ENCODE data around the gene LRRC63. TPM values are rescaled to one million over a fixed set of nuclear protein-coding genes. Genes with fewer than 3 reads are reported as not detected.

LRRC63 gene
- total RNA-seq, 3 donors from 2014 or later (not counting 1 experiment from before 2014, with no cell fraction given) = 0.32 to 0.95 (median 0.40) TPM

DNA sequence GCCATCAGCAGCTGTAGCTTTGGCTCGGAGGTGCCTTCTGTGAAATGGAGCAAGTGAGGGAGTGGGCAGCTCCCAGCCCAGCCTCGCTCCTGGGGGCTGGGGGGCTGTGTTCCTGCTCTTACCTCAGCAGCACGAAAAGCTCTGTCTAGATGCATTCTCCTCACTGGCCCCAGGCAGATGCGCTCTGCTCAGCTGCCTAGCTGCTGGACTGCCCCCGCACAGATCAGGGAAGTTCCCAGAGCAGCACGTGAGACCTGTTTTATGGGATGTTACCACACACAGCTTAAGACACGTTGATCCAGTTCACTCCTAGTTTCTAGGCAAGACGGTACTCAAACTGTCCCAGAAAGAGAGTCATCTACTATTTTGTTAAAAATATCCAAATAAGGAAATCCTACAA lies 43.4 kb upstream of the LRRC63 start:
- intact Hi-C loops (cut with micrococcal nuclease) = loop anchor here (1.0 to 5.0 kb wide), 3 partner anchors 9 to 41 kb away; no protein-coding TSS in a partner anchor
- Histone ChIP-seq H3K4me3 (ENCODE audit: low read length) (no peak overlapping the region), H3K9me3 (ENCODE audit: control insufficient read depth, insufficient read depth, low read length) (no peaks in the 10 kb centered on the region), H3K27me3 (ENCODE audit: control insufficient read depth, insufficient read depth, low read length) (no peaks in the 10 kb centered on the region), H3K4me1 (ENCODE audit: control insufficient read depth, insufficient read depth, low read length) (peaks cover 69% of the 10 kb centered on the region), H3K36me3 (ENCODE audit: control insufficient read depth, insufficient read depth, low read length) (peaks cover 27% of the 10 kb centered on the region), H3K27ac (ENCODE audit: low read length) (peak overlapping the region; percentile 70)
- Mint-ChIP-seq H3K9me3 (no peaks in the 10 kb centered on the region), H3K36me3 (no peaks in the 10 kb centered on the region), H3K4me3 (peak overlapping the region; percentile 95), H3K4me1 (peaks cover 93 to 94% of the 10 kb centered on the region in 2 donors), H3K27me3 (ENCODE audit: low read depth in 2 of 2) (no peaks in the 10 kb centered on the region), H3K27ac (peak overlapping the region; percentile 84 to 96)
- DNase-seq (peak; percentile 50 to 83), ATAC-seq (peak; percentile 57 to 84 (median 73))
- TF ChIP-seq, protein P1, sequence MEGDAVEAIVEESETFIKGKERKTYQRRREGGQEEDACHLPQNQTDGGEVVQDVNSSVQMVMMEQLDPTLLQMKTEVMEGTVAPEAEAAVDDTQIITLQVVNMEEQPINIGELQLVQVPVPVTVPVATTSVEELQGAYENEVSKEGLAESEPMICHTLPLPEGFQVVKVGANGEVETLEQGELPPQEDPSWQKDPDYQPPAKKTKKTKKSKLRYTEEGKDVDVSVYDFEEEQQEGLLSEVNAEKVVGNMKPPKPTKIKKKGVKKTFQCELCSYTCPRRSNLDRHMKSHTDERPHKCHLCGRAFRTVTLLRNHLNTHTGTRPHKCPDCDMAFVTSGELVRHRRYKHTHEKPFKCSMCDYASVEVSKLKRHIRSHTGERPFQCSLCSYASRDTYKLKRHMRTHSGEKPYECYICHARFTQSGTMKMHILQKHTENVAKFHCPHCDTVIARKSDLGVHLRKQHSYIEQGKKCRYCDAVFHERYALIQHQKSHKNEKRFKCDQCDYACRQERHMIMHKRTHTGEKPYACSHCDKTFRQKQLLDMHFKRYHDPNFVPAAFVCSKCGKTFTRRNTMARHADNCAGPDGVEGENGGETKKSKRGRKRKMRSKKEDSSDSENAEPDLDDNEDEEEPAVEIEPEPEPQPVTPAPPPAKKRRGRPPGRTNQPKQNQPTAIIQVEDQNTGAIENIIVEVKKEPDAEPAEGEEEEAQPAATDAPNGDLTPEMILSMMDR (IDR thresholded peaks at IDR 0.05) = no peak
- WGBS (ENCODE audit: insufficient coverage) = 8% methylated on average over 8 of the region's 8 CpGs

DNA sequence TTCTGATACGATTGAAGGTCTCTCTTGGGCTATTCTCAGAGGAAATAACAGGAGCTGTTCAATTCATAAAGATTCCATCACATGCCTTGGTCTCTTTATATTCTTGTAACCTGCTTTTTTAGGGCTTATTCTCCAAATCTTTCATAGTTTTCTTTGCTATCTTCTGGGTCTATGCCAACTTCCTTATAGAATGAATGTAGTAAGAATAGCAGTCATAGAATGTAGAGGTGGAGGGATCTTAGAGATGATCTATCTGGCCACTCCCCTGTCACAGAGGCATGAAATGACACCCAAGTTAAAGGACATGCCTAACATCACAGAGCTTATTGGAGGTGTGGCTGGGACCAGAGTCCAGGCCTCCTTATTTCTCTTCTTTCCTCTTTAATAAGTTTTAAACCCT lies 42.9 kb upstream of the LRRC63 start:
- WGBS (ENCODE audit: insufficient coverage) = 13% methylated on average over 1 of the region's 1 CpG
- no peaks in the 10 kb centered on the region for H3K9me3 ChIP-seq (ENCODE audit: control insufficient read depth, insufficient read depth, low read length)
- peak in 1 of 3 donors; percentile 13 for ATAC-seq
- H3K36me3 ChIP-seq (ENCODE audit: control insufficient read depth, insufficient read depth, low read length) = peaks cover 31% of the 10 kb centered on the region
- H3K4me3 ChIP-seq (ENCODE audit: low read length) = no peak overlapping the region
- H3K4me1 ChIP-seq (ENCODE audit: control insufficient read depth, insufficient read depth, low read length) = peaks cover 73% of the 10 kb centered on the region
- TF ChIP-seq, protein P1 (IDR thresholded peaks at IDR 0.05) = no peak
- Mint-ChIP-seq H3K9me3 (no peaks in the 10 kb centered on the region), H3K4me1 (peaks cover 96% of the 10 kb centered on the region in 2 donors), H3K4me3 (peak overlapping the region; percentile 95), H3K36me3 (no peaks in the 10 kb centered on the region), H3K27me3 (ENCODE audit: low read depth in 2 of 2) (no peaks in the 10 kb centered on the region), H3K27ac (peak overlapping the region; percentile 84 to 96)
- intact Hi-C loops (cut with micrococcal nuclease) = loop anchor here (1.0 to 5.0 kb wide), 3 partner anchors 9 to 41 kb away; no protein-coding TSS in a partner anchor
- peak in 1 of 2 donors; percentile 41 for DNase-seq
- no peaks in the 10 kb centered on the region for H3K27me3 ChIP-seq (ENCODE audit: control insufficient read depth, insufficient read depth, low read length)
- H3K27ac ChIP-seq (ENCODE audit: low read length) = peak overlapping the region; percentile 70

DNA sequence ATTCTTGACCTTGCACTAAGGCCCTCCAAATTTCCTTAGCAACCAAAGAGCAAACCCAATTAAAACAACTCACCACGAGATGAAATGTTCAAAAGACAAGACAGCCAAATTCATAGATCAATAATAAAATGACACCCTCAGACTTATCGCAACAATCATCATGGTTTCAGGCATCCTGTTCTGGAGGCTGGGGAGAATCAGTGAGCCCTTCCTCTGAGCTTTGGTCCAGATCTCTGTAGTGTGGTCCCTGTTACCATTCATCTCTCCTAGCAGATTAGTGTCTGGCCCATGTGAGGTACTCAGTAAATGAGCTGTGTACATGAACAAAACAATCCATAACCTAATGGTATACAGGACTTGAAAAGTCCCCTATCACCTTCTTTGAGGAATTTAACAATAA lies 42.0 kb upstream of the LRRC63 start:
- no peaks in the 10 kb centered on the region for H3K27me3 Mint-ChIP-seq (ENCODE audit: low read depth in 2 of 2)
- peaks cover 28% of the 10 kb centered on the region for H3K36me3 ChIP-seq (ENCODE audit: control insufficient read depth, insufficient read depth, low read length)
- peak overlapping the region; percentile 84 to 96 for H3K27ac Mint-ChIP-seq
- no peaks in the 10 kb centered on the region for H3K27me3 ChIP-seq (ENCODE audit: control insufficient read depth, insufficient read depth, low read length)
- peaks cover 78% of the 10 kb centered on the region for H3K4me1 ChIP-seq (ENCODE audit: control insufficient read depth, insufficient read depth, low read length)
- no peaks in the 10 kb centered on the region for H3K9me3 ChIP-seq (ENCODE audit: control insufficient read depth, insufficient read depth, low read length)
- peaks cover 95 to 96% of the 10 kb centered on the region in 2 donors for H3K4me1 Mint-ChIP-seq
- TF ChIP-seq, protein P1 (IDR thresholded peaks at IDR 0.05) = no peak
- no peaks in the 10 kb centered on the region for H3K9me3 Mint-ChIP-seq
- H3K4me3 Mint-ChIP-seq = peak overlapping the region; percentile 95
- no peak for ATAC-seq
- peak overlapping the region; percentile 70 for H3K27ac ChIP-seq (ENCODE audit: low read length)
- no peak overlapping the region for H3K4me3 ChIP-seq (ENCODE audit: low read length)
- DNase-seq = peak in 1 of 2 donors; percentile 54
- H3K36me3 Mint-ChIP-seq = no peaks in the 10 kb centered on the region
- 37% methylated on average over 2 of the region's 2 CpGs for WGBS (ENCODE audit: insufficient coverage)
- intact Hi-C loops (cut with micrococcal nuclease) = loop anchor here (2.0 to 10.0 kb wide), 3 partner anchors 42 to 385 kb away; partner anchors contain the start of gene LRCH1

DNA sequence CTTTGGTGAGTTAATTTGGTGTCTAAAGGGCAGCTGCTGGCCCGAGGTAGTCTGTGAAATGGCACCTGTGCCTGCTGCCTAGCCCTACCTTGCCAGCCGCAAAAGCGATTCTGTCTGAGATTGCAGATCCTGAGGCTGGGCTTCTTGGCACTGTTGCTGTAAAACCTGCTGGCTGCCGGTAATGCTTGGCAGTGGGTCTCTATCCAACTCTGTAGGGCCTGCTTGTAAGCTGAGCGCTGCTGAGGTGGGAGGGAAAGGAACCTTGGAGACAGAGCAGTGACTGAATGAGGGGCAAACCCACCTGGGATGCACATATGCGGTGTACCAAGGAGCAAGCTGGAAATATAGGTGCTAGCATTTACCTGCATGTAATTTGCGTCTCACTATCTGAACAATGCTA lies 41.5 kb upstream of the LRRC63 start:
- peaks cover 78% of the 10 kb centered on the region for H3K4me1 ChIP-seq (ENCODE audit: control insufficient read depth, insufficient read depth, low read length)
- Mint-ChIP-seq H3K36me3 (no peaks in the 10 kb centered on the region), H3K4me1 (peaks cover 96 to 97% of the 10 kb centered on the region in 2 donors), H3K27me3 (ENCODE audit: low read depth in 2 of 2) (no peaks in the 10 kb centered on the region), H3K9me3 (no peaks in the 10 kb centered on the region), H3K4me3 (peak overlapping the region; percentile 95), H3K27ac (peak overlapping the region; percentile 84 to 96)
- TF ChIP-seq, protein P1 (IDR thresholded peaks at IDR 0.05) = no peak
- peak overlapping the region; percentile 70 for H3K27ac ChIP-seq (ENCODE audit: low read length)
- peaks cover 28% of the 10 kb centered on the region for H3K36me3 ChIP-seq (ENCODE audit: control insufficient read depth, insufficient read depth, low read length)
- intact Hi-C loops (cut with micrococcal nuclease) = loop anchor here (2.0 to 10.0 kb wide), 2 partner anchors 127 to 385 kb away; partner anchors contain the start of gene LRCH1
- ATAC-seq (no peak), DNase-seq (peak in 1 of 2 donors; percentile 56)
- no peaks in the 10 kb centered on the region for H3K9me3 ChIP-seq (ENCODE audit: control insufficient read depth, insufficient read depth, low read length)
- H3K27me3 ChIP-seq (ENCODE audit: control insufficient read depth, insufficient read depth, low read length) = no peaks in the 10 kb centered on the region
- 29% methylated on average over 7 of the region's 7 CpGs for WGBS (ENCODE audit: insufficient coverage)
- H3K4me3 ChIP-seq (ENCODE audit: low read length) = no peak overlapping the region

Data from natural killer cell (primary cell).